IMR-90 (cell line): ENCODE data around the gene COPS4. TPM values are rescaled to one million over a fixed set of nuclear protein-coding genes. Genes with fewer than 3 reads are reported as not detected.
"Not testable (repeated sequence)": the region's sequence is repeated elsewhere in the genome, so short reads cannot be mapped to it uniquely, and the experiment has no call there.

ENCODE experiments used
- ATAC-seq: fragments of 200-7000 bp; cut with Tn5 transposase; 2 replicates; pipeline ENCODE4 v1.9.1; 2020; ENCODE audit warnings: low read depth, mild to moderate bottlenecking, moderate library complexity
- BruUV-seq: library from RNA; stranded (reverse); fragments of 400-500 nt; replicated peaks from 2 replicates; lab custom pipeline; 2021; lab: Mats Ljungman, UMichigan
- CTCF ChIA-PET: fragments of 300-600 bp; formaldehyde crosslinking; extraction: SDS; loops from one replicate; lab custom pipeline; 2021; ENCODE audit warnings: antibody characterized with exemption; lab: Yijun Ruan, JAX
- POLR2A ChIA-PET: fragments of 300-600 bp; sonication (Branson Sonifier 250); formaldehyde crosslinking; loops from one replicate; lab custom pipeline; 2022; ENCODE audit warnings: antibody characterized with exemption; ENCODE audit not compliant: unreplicated experiment; lab: Charles Lee
- DNase-seq: peaks from one replicate; pipeline ENCODE4 v3.0.0; 2013
- H2AFZ ChIP-seq: replicated peaks from 2 replicates; pipeline ENCODE3; 2013; ENCODE audit warnings: low read length, mild to moderate bottlenecking; ENCODE audit not compliant: poor library complexity
- H2AK5ac ChIP-seq: 2 replicates; pipeline ENCODE4 v1.6.1; 2013; ENCODE audit warnings: low read depth, low read length, inconsistent platforms
- H2AK9ac ChIP-seq: replicated peaks from 2 replicates; pipeline ENCODE3; 2013; ENCODE audit warnings: mild to moderate bottlenecking, low read depth, low read length, moderate library complexity; ENCODE audit not compliant: poor library complexity
- H2BK120ac ChIP-seq: 2 replicates; pipeline ENCODE4 v1.6.1; 2013; ENCODE audit warnings: low read depth, low read length, inconsistent platforms
- H2BK15ac ChIP-seq: 3 replicates; pipeline ENCODE4 v1.6.1; 2013; ENCODE audit warnings: low read depth, low read length, inconsistent platforms
- H2BK20ac ChIP-seq: 2 replicates; pipeline ENCODE4 v1.6.1; 2013; ENCODE audit warnings: low read depth, mild to moderate bottlenecking, inconsistent platforms, low read length, moderate library complexity
- H2BK5ac ChIP-seq: 2 replicates; pipeline ENCODE4 v1.6.1; 2013; ENCODE audit warnings: mild to moderate bottlenecking, low read depth, low read length, inconsistent platforms; ENCODE audit not compliant: poor library complexity, severe bottlenecking
- H3K14ac ChIP-seq: replicated peaks from 2 replicates; pipeline ENCODE4 v1.6.1; 2013; ENCODE audit warnings: low read depth, low read length, inconsistent platforms
- H3K18ac ChIP-seq: 2 replicates; pipeline ENCODE4 v1.6.1; 2013; ENCODE audit warnings: low read depth, low read length, control low read depth
- H3K23ac ChIP-seq: 2 replicates; pipeline ENCODE4 v1.6.1; 2013; ENCODE audit warnings: low read depth, low read length, inconsistent platforms
- H3K27ac ChIP-seq: 2 replicates; pipeline ENCODE4 v1.5.1; 2013; ENCODE audit warnings: mild to moderate bottlenecking, control low read depth, low read length; ENCODE audit not compliant: insufficient read depth
- H3K27me3 ChIP-seq: 2 replicates; pipeline ENCODE4 v1.6.1; 2013; ENCODE audit warnings: low read length; ENCODE audit not compliant: control insufficient read depth, insufficient read depth
- H3K36me3 ChIP-seq: 2 replicates; pipeline ENCODE4 v1.6.1; 2013; ENCODE audit warnings: low read length, mixed read lengths; ENCODE audit not compliant: control insufficient read depth, insufficient read depth
- H3K4ac ChIP-seq: 2 replicates; pipeline ENCODE4 v1.6.1; 2013; ENCODE audit warnings: low read depth, low read length, inconsistent platforms
- H3K4me1 ChIP-seq: 2 replicates; pipeline ENCODE4 v1.6.1; 2013; ENCODE audit warnings: low read length, mixed read lengths; ENCODE audit not compliant: control insufficient read depth, insufficient read depth
- H3K4me2 ChIP-seq: 2 replicates; pipeline ENCODE4 v1.6.1; 2013; ENCODE audit warnings: low read depth, mild to moderate bottlenecking, control low read depth, low read length, moderate library complexity
- H3K4me3 ChIP-seq: 2 replicates; pipeline ENCODE4 v1.5.1; 2013; ENCODE audit warnings: low read depth, mild to moderate bottlenecking, control low read depth, low read length, moderate library complexity; ENCODE audit not compliant: insufficient read depth
- H3K56ac ChIP-seq: 2 replicates; pipeline ENCODE4 v1.6.1; 2013; ENCODE audit warnings: low read length, inconsistent platforms; ENCODE audit not compliant: insufficient read depth; ENCODE audit errors: extremely low read depth
- H3K79me1 ChIP-seq, 2 experiments: 2 replicates each; pipeline ENCODE4 v1.6.1; 2013; ENCODE audit warnings: low read length in 2 of 2, inconsistent platforms in 1 of 2, low read depth in 1 of 2
- H3K9ac ChIP-seq: 2 replicates; pipeline ENCODE4 v1.6.1; 2013; ENCODE audit warnings: low read depth, low read length, control low read depth
- H3K9me1 ChIP-seq: 2 replicates; pipeline ENCODE4 v1.6.1; 2013; ENCODE audit warnings: low read length, inconsistent platforms; ENCODE audit not compliant: insufficient read depth
- H3K9me3 ChIP-seq: 2 replicates; pipeline ENCODE4 v1.6.1; 2013; ENCODE audit warnings: low read length; ENCODE audit not compliant: control insufficient read depth, insufficient read depth
- H4K20me1 ChIP-seq: 2 replicates; pipeline ENCODE4 v1.6.1; 2013; ENCODE audit warnings: low read length, inconsistent platforms; ENCODE audit not compliant: insufficient read depth
- H4K5ac ChIP-seq: 2 replicates; pipeline ENCODE4 v1.6.1; 2013; ENCODE audit warnings: mild to moderate bottlenecking, low read depth, low read length, control low read depth
- H4K8ac ChIP-seq, 2 experiments: 2 replicates each; pipeline ENCODE4 v1.6.1; 2013; ENCODE audit warnings: low read depth in 2 of 2, low read length in 2 of 2, control low read depth in 1 of 2, inconsistent platforms in 1 of 2
- H4K91ac ChIP-seq: 2 replicates; pipeline ENCODE4 v1.6.1; 2013; ENCODE audit warnings: low read depth, low read length, inconsistent platforms; ENCODE audit not compliant: insufficient read depth
- WGBS, 2 experiments: methylation state at CpG; one replicate each; pipeline versions ENCODE4 v1.1.5 to v1.1.7; 2013; ENCODE audit warnings: missing lambda C conversion rate in 2 of 2; ENCODE audit not compliant: insufficient read length in 1 of 2; ENCODE audit errors: extremely low coverage in 2 of 2; 5-methylcytosine and 5-hydroxymethylcytosine counted together
- dilution Hi-C: fragments of 300-500 bp; cut with HindIII; formaldehyde crosslinking; loops from one replicate; pipeline ENCODE4 v1.14.3; 2018; ENCODE audit warnings: low sequenced_read_pairs; ENCODE audit not compliant: unreplicated experiment
- in situ Hi-C: fragments of 300-500 bp; cut with MboI; formaldehyde crosslinking; loops from 3 replicates; pipeline ENCODE4 v1.14.3; 2019; ENCODE audit warnings: low sequenced_read_pairs, inconsistent platforms, mixed read lengths
- intact Hi-C: fragments of 100-400 bp; cut with micrococcal nuclease; formaldehyde crosslinking; loops from 2 replicates; pipeline ENCODE4 v1.10.0; 2022
- polyA plus RNA-seq, 3 experiments: library from polyadenylated mRNA; depleted of rRNA; stranded (reverse); fragments of >200 nt; gene quantifications; 2 replicates each; pipeline ENCODE4 v1.2.3, GENCODE V29; 2012; ENCODE audit warnings: low replicate concordance in 1 of 3
- total RNA-seq: library from RNA; depleted of rRNA; stranded (reverse); fragments of >200 nt; gene quantifications from 2 replicates; pipeline ENCODE4 v1.2.3, GENCODE V29; 2012

COPS4 gene
- total and polyA plus RNA-seq, 2 of the 4 experiments (the other 2 are of a cell fraction), result 40.1 to 115 TPM

DNA sequence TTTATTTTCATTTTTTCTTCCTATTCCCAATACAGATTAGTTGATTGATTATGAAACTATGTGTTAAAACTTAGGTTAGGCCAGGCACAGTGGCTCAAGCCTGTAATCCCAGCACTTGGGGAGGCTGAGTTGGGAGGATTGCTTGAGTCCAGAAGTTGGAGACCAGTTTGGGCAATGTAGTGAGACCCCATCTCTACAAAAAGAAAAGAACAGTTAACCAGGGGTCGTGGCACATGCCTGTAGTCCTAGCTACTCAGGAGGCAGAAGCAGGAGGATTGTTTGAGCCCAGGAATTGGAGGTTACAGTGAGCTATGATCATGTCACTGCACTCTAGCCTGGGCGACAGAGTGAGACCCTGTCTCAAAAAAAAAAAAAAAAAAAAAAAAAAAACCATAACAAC is 8.2 kb downstream of the COPS4 start:
- H4K20me1 ChIP-seq, H3K18ac ChIP-seq, H3K9ac ChIP-seq, ATAC-seq, intact Hi-C loops, H2AFZ ChIP-seq, H3K4me2 ChIP-seq, H3K9me3 ChIP-seq, H4K91ac ChIP-seq, POLR2A ChIA-PET, H2BK5ac ChIP-seq, dilution Hi-C loops, H2BK20ac ChIP-seq, H3K4me3 ChIP-seq, CTCF ChIA-PET, H2AK9ac ChIP-seq, DNase-seq, H4K5ac ChIP-seq, H3K9me1 ChIP-seq, H4K8ac ChIP-seq, H3K23ac ChIP-seq, H2BK15ac ChIP-seq, H3K4ac ChIP-seq, H2BK120ac ChIP-seq, BruUV-seq, H3K27ac ChIP-seq, H3K36me3 ChIP-seq, H3K4me1 ChIP-seq, H3K27me3 ChIP-seq, H3K14ac ChIP-seq, H3K56ac ChIP-seq, H2AK5ac ChIP-seq: not testable (repeated sequence)
- no CpG with 5 or more reads among the region's 2 CpGs for WGBS, 2 experiments
- H3K79me1 ChIP-seq, result peaks cover 22 to 41% of the 10 kb centered on the region in 2 experiments
- in situ Hi-C loops, result loop anchor here (25.0 kb wide), 1 partner anchor 606 kb away; the partner anchor contains the start of genes ENOPH1 and HNRNPDL
